NOMO-1 treated with dmso at 0.1 percent for 144 hours (cell line): ENCODE data around the gene EPSTI1.
A peak's percentile ranks its signal among the peaks of the same experiment; 100 is the strongest.
"Not testable (repeated sequence)": the region's sequence is repeated elsewhere in the genome, so short reads cannot be mapped to it uniquely, and the experiment has no call there.

Source experiments
- DNase-seq: peaks from one replicate; lab custom pipeline; 2025; ENCODE audit not compliant: unreplicated experiment; lab: John Stamatoyannopoulos, UW

Gene EPSTI1

GRCh38 chr13:43006893-43007631 lies 15.0 kb upstream of the EPSTI1 start:
- DNase-seq, result no peak

GRCh38 chr13:43005460-43006236 lies 13.6 kb upstream of the EPSTI1 start:
- DNase-seq, result no peak

- no peak for DNase-seq
Measured at GRCh38 chr13:43003729-43004128, 11.7 kb upstream of the EPSTI1 start.

- DNase-seq, result no peak
Measured at GRCh38 chr13:43003010-43003409, 11.0 kb upstream of the EPSTI1 start.

GRCh38 chr13:43002021-43002420 lies 10.0 kb upstream of the EPSTI1 start:
- DNase-seq, result no peak

- no peak for DNase-seq
Measured at GRCh38 chr13:43000676-43001075, 8.6 kb upstream of the EPSTI1 start.

GRCh38 chr13:42999491-42999890 lies 7.5 kb upstream of the EPSTI1 start:
- DNase-seq, result no peak

- no peak for DNase-seq
Measured at GRCh38 chr13:42997381-42997780, 5.3 kb upstream of the EPSTI1 start.

GRCh38 chr13:42996584-42996983 lies 4.5 kb upstream of the EPSTI1 start:
- DNase-seq, result no peak

- DNase-seq, result no peak
Measured at GRCh38 chr13:42994878-42995277, 2.8 kb upstream of the EPSTI1 start.

GRCh38 chr13:42992764-42993122 lies 702 bp upstream of the EPSTI1 start:
- DNase-seq, result no peak

- not testable (repeated sequence) for DNase-seq
Measured at GRCh38 chr13:42991233-42991897, 676 bp downstream of the EPSTI1 start.

- no peak for DNase-seq
Measured at GRCh38 chr13:42990291-42991232, 1.5 kb downstream of the EPSTI1 start.

- DNase-seq, result no peak
Measured at GRCh38 chr13:42986176-42986574, 5.9 kb downstream of the EPSTI1 start.

- DNase-seq, result no peak
Measured at GRCh38 chr13:42985312-42986175, 6.5 kb downstream of the EPSTI1 start.

GRCh38 chr13:42984691-42985090 lies 7.3 kb downstream of the EPSTI1 start:
- DNase-seq, result no peak

- DNase-seq, result no peak
Measured at GRCh38 chr13:42984026-42984425, 8.0 kb downstream of the EPSTI1 start.

GRCh38 chr13:42981853-42982252 lies 10.2 kb downstream of the EPSTI1 start:
- no peak for DNase-seq

- DNase-seq, result no peak
Measured at GRCh38 chr13:42981317-42981716, 10.7 kb downstream of the EPSTI1 start.

GRCh38 chr13:42977219-42977659 lies 14.8 kb downstream of the EPSTI1 start:
- DNase-seq, result peak; percentile 47
